GM12878 (cell line): ENCODE results near the gene GALNT6. TPM values are rescaled to one million over a fixed set of nuclear protein-coding genes. Genes with fewer than 3 reads are reported as not detected.

Experiments
- ATAC-seq: fragments of 200-7000 bp; cut with Tn5 transposase; 3 replicates; pipeline ENCODE4 v1.9.1; 2020; ENCODE audit warnings: mild to moderate bottlenecking, moderate library complexity
- BruUV-seq: library from RNA; stranded (reverse); fragments of 400-500 nt; replicated peaks from 2 replicates; lab custom pipeline; 2021; lab: Mats Ljungman, UMichigan
- CTCF ChIA-PET: fragments of 300-600 bp; sonication (Branson Sonifier 250); formaldehyde crosslinking; extraction: SDS; loops from one replicate; lab custom pipeline; 2021; ENCODE audit warnings: inconsistent platforms; lab: Yijun Ruan, JAX
- POLR2A ChIA-PET: fragments of 350-600 bp; formaldehyde crosslinking; extraction: SDS; loops from one replicate; lab custom pipeline; 2021; ENCODE audit warnings: inconsistent platforms; lab: Charles Lee
- RAD21 ChIA-PET: fragments of 300-600 bp; sonication (Branson Sonifier 250); formaldehyde crosslinking; loops from one replicate; lab custom pipeline; 2023; ENCODE audit warnings: antibody characterized with exemption; ENCODE audit not compliant: unreplicated experiment; lab: Charles Lee
- SMC1A ChIA-PET: fragments of 300-600 bp; sonication (Branson Sonifier 250); formaldehyde crosslinking; loops from one replicate; lab custom pipeline; 2023; ENCODE audit not compliant: unreplicated experiment, uncharacterized antibody; lab: Charles Lee
- DNase-seq: peaks from one replicate; pipeline ENCODE4 v3.0.0-alpha.2; 2011; ENCODE audit warnings: low read depth, low spot score
- FAIRE-seq: peaks from 3 replicates; lab custom pipeline; 2011; peaks lifted over from hg19 to GRCh38; lab: Jason Lieb, UNC
- H2AFZ ChIP-seq: 2 replicates; pipeline ENCODE4 v1.6.0; 2011; ENCODE audit warnings: low read depth, low read length, control low read depth; ENCODE audit not compliant: control insufficient read depth
- H3K27ac ChIP-seq: 2 replicates; pipeline ENCODE4 v1.5.1; 2011; ENCODE audit warnings: control low read depth; ENCODE audit not compliant: control insufficient read depth, insufficient read depth
- H3K27me3 ChIP-seq, 2 experiments: replicated peaks in 1 of 2; 2 replicates each; pipeline versions ENCODE4 v1.6.0 to v1.6.1; 2011; ENCODE audit warnings: low read length in 1 of 2; ENCODE audit not compliant: control insufficient read depth in 2 of 2, insufficient read depth in 2 of 2
- H3K36me3 ChIP-seq, 2 experiments: 2 replicates each; pipeline ENCODE4 v1.5.1; 2011; ENCODE audit warnings: low read length in 1 of 2; ENCODE audit not compliant: control insufficient read depth in 2 of 2, insufficient read depth in 2 of 2
- H3K4me1 ChIP-seq: 2 replicates; pipeline ENCODE4 v1.6.1; 2011; ENCODE audit warnings: mild to moderate bottlenecking, low read length, moderate library complexity, mixed read lengths; ENCODE audit not compliant: control insufficient read depth, insufficient read depth
- H3K4me2 ChIP-seq: 2 replicates; pipeline ENCODE4 v1.6.0; 2011; ENCODE audit warnings: control low read depth; ENCODE audit not compliant: control insufficient read depth, insufficient read depth
- H3K4me3 ChIP-seq: fragments of 200-600 bp; sonication (generic); 2 replicates; pipeline ENCODE4 v1.5.1; 2016
- H3K79me2 ChIP-seq: 2 replicates; pipeline ENCODE4 v1.6.0; 2011; ENCODE audit warnings: low read length; ENCODE audit not compliant: control insufficient read depth, insufficient read depth
- H3K9ac ChIP-seq: 2 replicates; pipeline ENCODE4 v1.8.0; 2011; ENCODE audit warnings: low read length, control low read depth, mixed read lengths; ENCODE audit not compliant: control insufficient read depth, insufficient read depth
- H3K9me3 ChIP-seq: replicated peaks from 3 replicates; pipeline ENCODE4 v1.5.1; 2011; ENCODE audit warnings: mild to moderate bottlenecking, low read length; ENCODE audit not compliant: control insufficient read depth, insufficient read depth
- H4K20me1 ChIP-seq: 2 replicates; pipeline ENCODE4 v1.6.0; 2011; ENCODE audit not compliant: control insufficient read depth, insufficient read depth
- ESRRA ChIP-seq: IDR thresholded peaks from 2 replicates; pipeline ENCODE4 v1.6.1; 2012; ENCODE audit warnings: mild to moderate bottlenecking, low read length, improper control_type of control experiment
- FOXK2 ChIP-seq: fragments of 450-650 bp; IDR thresholded peaks from 2 replicates; pipeline ENCODE4 v1.6.1; 2017; ENCODE audit warnings: mild to moderate bottlenecking, moderate library complexity
- GABPA ChIP-seq: IDR thresholded peaks from 2 replicates; pipeline ENCODE4 v1.6.1; 2014; ENCODE audit warnings: antibody characterized with exemption, low read depth, mild to moderate bottlenecking, inconsistent platforms
- HDAC6 ChIP-seq: fragments of 200-600 bp; sonication (generic); IDR thresholded peaks from one replicate; pipeline ENCODE4 v1.8.0; 2017; ENCODE audit warnings: antibody characterized with exemption; ENCODE audit not compliant: unreplicated experiment
- MTA3 ChIP-seq: IDR thresholded peaks from 2 replicates; pipeline ENCODE4 v1.6.1; 2012; ENCODE audit warnings: low read length, inconsistent platforms, borderline replicate concordance
- MXI1 ChIP-seq: fragments of 150-350 bp; IDR thresholded peaks from 2 replicates; pipeline ENCODE4 v1.6.1; 2011; ENCODE audit warnings: low read depth, mild to moderate bottlenecking, inconsistent platforms, low read length, improper control_type of control experiment
- RELA ChIP-seq: fragments of 450-650 bp; IDR thresholded peaks from 2 replicates; pipeline ENCODE4 v1.8.0; 2014; ENCODE audit warnings: borderline replicate concordance; ENCODE audit not compliant: partially characterized antibody
- SMAD5 ChIP-seq: IDR thresholded peaks from 2 replicates; pipeline ENCODE4 v1.6.1; 2016; ENCODE audit warnings: antibody characterized with exemption, low read depth
- SP1 ChIP-seq: IDR thresholded peaks from one replicate; pipeline ENCODE4 v1.6.1; 2011; ENCODE audit warnings: low read depth, low read length
- SUPT20H ChIP-seq: IDR thresholded peaks from 2 replicates; pipeline ENCODE4 v1.6.1; 2011; ENCODE audit warnings: low read depth, mild to moderate bottlenecking, low read length, moderate library complexity, borderline replicate concordance; ENCODE audit not compliant: control insufficient read depth
- ZNF592 ChIP-seq: fragments of 450-650 bp; IDR thresholded peaks from 2 replicates; pipeline ENCODE4 v1.6.1; 2017; ENCODE audit warnings: mild to moderate bottlenecking, moderate library complexity
- WGBS: methylation state at CpG from one replicate; pipeline ENCODE4 v1.1.6; 2016; ENCODE audit warnings: low lambda C conversion rate; ENCODE audit not compliant: insufficient replicate concordance, insufficient coverage; ENCODE audit errors: missing lambda C conversion rate; 5-methylcytosine and 5-hydroxymethylcytosine counted together
- in situ Hi-C: fragments of 300-500 bp; cut with MboI; formaldehyde crosslinking; loops from 9 replicates; pipeline ENCODE4 v1.14.3; 2018; ENCODE audit warnings: mixed read lengths
- intact Hi-C: fragments of 100-400 bp; cut with micrococcal nuclease; formaldehyde crosslinking; loops from one replicate; pipeline ENCODE4 v1.14.2; 2022; ENCODE audit not compliant: unreplicated experiment
- polyA plus RNA-seq, 11 experiments: library from polyadenylated mRNA; depleted of rRNA in 4 of 11; unstranded in 6 of 11; stranded (reverse) in 5 of 11; fragments of >200 nt; fragmentation: Nextera tagmentation in 4 of 11; fragmentation: Illumina TruSeq in 1 of 11; extraction: Ambion mirVana in 4 of 11; extraction: Trizol in 1 of 11; gene quantifications; 1 replicate in 1 of 11; 2 replicates in 10 of 11; pipeline versions ENCODE4 v1.2.1 to v1.2.3, GENCODE V29; 2011 to 2016; ENCODE audit warnings: inconsistent platforms in 2 of 11, missing spikeins in 2 of 11, low read depth in 1 of 11
- total RNA-seq, 4 experiments: library from RNA; depleted of rRNA in 3 of 4; stranded (reverse); fragments of >200 nt in 3 of 4; fragmentation: Illumina TruSeq in 1 of 4; extraction: Trizol in 1 of 4; gene quantifications; 2 replicates each; pipeline versions ENCODE4 v1.2.1 to v1.2.3, GENCODE V29; 2013 to 2021

GALNT6 gene
- total and polyA plus RNA-seq, 10 of the 15 experiments (the other 5 are each of a cell fraction or from before 2014, with no cell fraction given) = 6.6 to 40.4 (median 23.7) TPM

- ChIA-PET SMC1A (interaction anchor here (1.3 kb wide), 1 partner anchor 23 kb away, joined by 3 read pairs; no protein-coding TSS in a partner anchor), RAD21 (interaction anchor here (0.6 kb wide), 1 partner anchor 1956 kb away, joined by 3 read pairs; no protein-coding TSS in a partner anchor)
- Histone ChIP-seq H3K27me3 (no peaks in the 10 kb centered on the region), H3K9ac (no peak overlapping the region), H3K4me2 (no peak overlapping the region), H3K4me3 (no peak overlapping the region)
- intact Hi-C loops = no loop called here
- in situ Hi-C loops = no loop called here
- DNase-seq = no peak
- BruUV-seq = no TSS peak
- TF ChIP-seq SMAD5 (no peak), RELA (no peak), MTA3 (no peak), SUPT20H (no peak), MXI1 (no peak), ESRRA (no peak), GABPA (no peak), FOXK2 (no peak), ZNF592 (no peak), HDAC6 (no peak), SP1 (no peak)
- TF ChIP-seq, all 136 proteins: peak for 0
- WGBS = 98% methylated on average over 4 of the region's 4 CpGs
- Histone ChIP-seq H3K9me3 (peaks cover 2% of the 10 kb centered on the region; the same call in 2 of the 3 replicates), H3K4me1 (peaks cover 21% of the 10 kb centered on the region), H3K79me2 (no peaks in the 10 kb centered on the region), H4K20me1 (no peaks in the 10 kb centered on the region), H3K27ac (no peak overlapping the region), H2AFZ (no peak overlapping the region), H3K36me3 (peaks cover 0 to 10% of the 10 kb centered on the region in 2 experiments)
- ChIA-PET POLR2A (no interaction called here), CTCF (interaction anchor here (0.9 to 3.7 kb wide), 3 partner anchors 10 to 18 kb away, joined by 3 to 18 read pairs (median 4); no protein-coding TSS in a partner anchor)
- ATAC-seq (no peak), FAIRE-seq (no peak)
Observed at GRCh38 chr12:51359851-51360250, 31.4 kb downstream of the GALNT6 start.
